ENCODE results near the gene RAB40C.

The RAB40C gene

GRCh38 chr16:608019-608418 is 18.2 kb downstream of the RAB40C start:
- no peaks in the 10 kb centered on the region for H3K9me3 ChIP-seq (ENCODE audit: insufficient read depth, low read length)
- H3K4me3 ChIP-seq (ENCODE audit: low read length): no peak overlapping the region
- H3K79me2 ChIP-seq (ENCODE audit: low read length): 0 out of 2 replicates have a peak, but pooled peaks cover 2% of the 10 kb centered on the region
- no peaks in the 10 kb centered on the region for H3K27me3 ChIP-seq (ENCODE audit: low read depth, low read length)
- no peak overlapping the region for H2AFZ ChIP-seq (ENCODE audit: low read depth, low read length)
- peaks cover 3% of the 10 kb centered on the region; the same call in 1 of the 2 replicates for H3K4me1 ChIP-seq (ENCODE audit: low read length)
- H3K4me2 ChIP-seq (ENCODE audit: low read length): no peak overlapping the region
- H3K36me3 ChIP-seq (replicated peaks; ENCODE audit: low read depth, low read length): peaks cover 3% of the 10 kb centered on the region
- no peak overlapping the region for H3K9ac ChIP-seq (ENCODE audit: low read length)
- no peak for TF ChIP-seq EZH2phosphoT487 (IDR thresholded peaks at IDR 0.05; ENCODE audit: low read depth)
- no peak for TF ChIP-seq CTCF (IDR thresholded peaks at IDR 0.05; ENCODE audit: low read depth, low read length)
- H4K20me1 ChIP-seq (ENCODE audit: insufficient read depth, low read length): no peaks in the 10 kb centered on the region
- no peak overlapping the region for H3K27ac ChIP-seq (ENCODE audit: low read length)

GRCh38 chr16:609316-609715 is 19.4 kb downstream of the RAB40C start:
- 0 out of 2 replicates have a peak, but pooled peaks cover 2% of the 10 kb centered on the region for H3K79me2 ChIP-seq (ENCODE audit: low read length)
- no peaks in the 10 kb centered on the region for H3K9me3 ChIP-seq (ENCODE audit: insufficient read depth, low read length)
- H3K27me3 ChIP-seq (ENCODE audit: low read depth, low read length): no peaks in the 10 kb centered on the region
- H4K20me1 ChIP-seq (ENCODE audit: insufficient read depth, low read length): no peaks in the 10 kb centered on the region
- H3K27ac ChIP-seq (ENCODE audit: low read length): no peak overlapping the region
- no peak overlapping the region for H2AFZ ChIP-seq (ENCODE audit: low read depth, low read length)
- H3K9ac ChIP-seq (ENCODE audit: low read length): no peak overlapping the region
- no peak overlapping the region for H3K4me3 ChIP-seq (ENCODE audit: low read length)
- peaks cover 3% of the 10 kb centered on the region; the same call in 1 of the 2 replicates for H3K4me1 ChIP-seq (ENCODE audit: low read length)
- peaks cover 3% of the 10 kb centered on the region for H3K36me3 ChIP-seq (replicated peaks; ENCODE audit: low read depth, low read length)
- TF ChIP-seq EZH2phosphoT487 (IDR thresholded peaks at IDR 0.05; ENCODE audit: low read depth): no peak
- no peak overlapping the region for H3K4me2 ChIP-seq (ENCODE audit: low read length)

GRCh38 chr16:609984-610383 is 20.1 kb downstream of the RAB40C start:
- H3K27ac ChIP-seq (ENCODE audit: low read length): no peak overlapping the region
- H3K27me3 ChIP-seq (ENCODE audit: low read depth, low read length): no peaks in the 10 kb centered on the region
- no peaks in the 10 kb centered on the region for H3K9me3 ChIP-seq (ENCODE audit: insufficient read depth, low read length)
- H2AFZ ChIP-seq (ENCODE audit: low read depth, low read length): no peak overlapping the region
- H4K20me1 ChIP-seq (ENCODE audit: insufficient read depth, low read length): no peaks in the 10 kb centered on the region
- H3K4me1 ChIP-seq (ENCODE audit: low read length): peaks cover 3% of the 10 kb centered on the region; the same call in 1 of the 2 replicates
- TF ChIP-seq CTCF (IDR thresholded peaks at IDR 0.05; ENCODE audit: low read depth, low read length) (no peak), EZH2phosphoT487 (IDR thresholded peaks at IDR 0.05; ENCODE audit: low read depth) (no peak)
- no peak overlapping the region for H3K4me2 ChIP-seq (ENCODE audit: low read length)
- H3K79me2 ChIP-seq (ENCODE audit: low read length): 0 out of 2 replicates have a peak, but pooled peaks cover 2% of the 10 kb centered on the region
- H3K9ac ChIP-seq (ENCODE audit: low read length): no peak overlapping the region
- no peak overlapping the region for H3K4me3 ChIP-seq (ENCODE audit: low read length)
- peaks cover 3% of the 10 kb centered on the region for H3K36me3 ChIP-seq (replicated peaks; ENCODE audit: low read depth, low read length)

- H3K79me2 ChIP-seq (ENCODE audit: low read length): no peaks in the 10 kb centered on the region
- peaks cover 3% of the 10 kb centered on the region; the same call in 1 of the 2 replicates for H3K4me1 ChIP-seq (ENCODE audit: low read length)
- no peak overlapping the region for H2AFZ ChIP-seq (ENCODE audit: low read depth, low read length)
- no peaks in the 10 kb centered on the region for H3K9me3 ChIP-seq (ENCODE audit: insufficient read depth, low read length)
- peaks cover 3% of the 10 kb centered on the region for H3K36me3 ChIP-seq (replicated peaks; ENCODE audit: low read depth, low read length)
- no peak overlapping the region for H3K27ac ChIP-seq (ENCODE audit: low read length)
- H3K9ac ChIP-seq (ENCODE audit: low read length): no peak overlapping the region
- H3K27me3 ChIP-seq (ENCODE audit: low read depth, low read length): no peaks in the 10 kb centered on the region
- H3K4me2 ChIP-seq (ENCODE audit: low read length): no peak overlapping the region
- no peaks in the 10 kb centered on the region for H4K20me1 ChIP-seq (ENCODE audit: insufficient read depth, low read length)
- H3K4me3 ChIP-seq (ENCODE audit: low read length): no peak overlapping the region
- peak; percentile 21; the same call in 1 of the 2 replicates for TF ChIP-seq CTCF (IDR thresholded peaks at IDR 0.05; ENCODE audit: low read depth, low read length)
- no peak for TF ChIP-seq EZH2phosphoT487 (IDR thresholded peaks at IDR 0.05; ENCODE audit: low read depth)
Observed at GRCh38 chr16:610513-611381, 20.9 kb downstream of the RAB40C start.
